ENCODE results near the gene ANO10.

ANO10 gene

DNA sequence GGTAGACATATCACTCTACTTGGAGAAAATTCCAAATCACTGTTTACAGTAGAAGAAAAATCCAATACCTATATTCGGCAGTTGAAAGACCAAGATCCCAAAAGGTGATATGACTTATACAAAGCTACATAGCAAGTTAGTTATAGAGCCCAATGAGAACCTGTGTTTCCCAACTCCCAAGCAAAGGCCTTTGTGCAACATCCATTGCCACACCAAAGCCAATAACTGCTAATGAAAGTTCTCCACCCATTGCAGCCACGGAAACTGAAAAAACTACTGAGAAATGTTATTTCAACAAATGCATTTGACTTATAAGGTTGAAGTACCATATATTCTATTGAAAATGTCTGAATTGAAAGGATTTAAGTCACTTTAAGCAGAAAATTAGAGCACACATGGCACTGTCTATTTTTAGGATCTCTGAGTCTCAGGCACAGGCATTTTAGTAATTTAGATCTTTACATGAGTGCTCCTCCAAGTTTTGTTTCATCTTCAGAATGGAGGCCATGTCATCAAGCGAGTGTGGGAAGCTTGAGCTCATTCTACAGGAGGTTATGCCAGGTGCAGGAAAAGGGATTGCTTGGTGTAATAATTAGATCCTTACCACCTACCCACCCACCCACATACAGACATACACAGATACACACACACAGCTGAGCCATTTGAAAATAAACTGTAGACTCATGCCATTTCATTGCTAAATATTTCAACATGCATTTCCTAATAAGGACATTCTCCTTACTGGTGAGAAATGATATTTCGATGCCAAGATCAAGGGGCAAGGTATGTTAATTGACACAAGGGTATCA lies 19.7 kb upstream of the ANO10 start:
- TF ChIP-seq CREB1 (IDR thresholded peaks at IDR 0.05; ENCODE audit: low read depth) (no peak), EP300 (IDR thresholded peaks at IDR 0.05; ENCODE audit: borderline replicate concordance) (no peak), EGR1 (IDR thresholded peaks at IDR 0.05) (no peak), FOXM1 (IDR thresholded peaks at IDR 0.05; ENCODE audit: borderline replicate concordance, low read depth) (no peak)
- TF ChIP-seq, protein P1, sequence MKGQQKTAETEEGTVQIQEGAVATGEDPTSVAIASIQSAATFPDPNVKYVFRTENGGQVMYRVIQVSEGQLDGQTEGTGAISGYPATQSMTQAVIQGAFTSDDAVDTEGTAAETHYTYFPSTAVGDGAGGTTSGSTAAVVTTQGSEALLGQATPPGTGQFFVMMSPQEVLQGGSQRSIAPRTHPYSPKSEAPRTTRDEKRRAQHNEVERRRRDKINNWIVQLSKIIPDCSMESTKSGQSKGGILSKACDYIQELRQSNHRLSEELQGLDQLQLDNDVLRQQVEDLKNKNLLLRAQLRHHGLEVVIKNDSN (IDR thresholded peaks at IDR 0.05), result no peak

DNA sequence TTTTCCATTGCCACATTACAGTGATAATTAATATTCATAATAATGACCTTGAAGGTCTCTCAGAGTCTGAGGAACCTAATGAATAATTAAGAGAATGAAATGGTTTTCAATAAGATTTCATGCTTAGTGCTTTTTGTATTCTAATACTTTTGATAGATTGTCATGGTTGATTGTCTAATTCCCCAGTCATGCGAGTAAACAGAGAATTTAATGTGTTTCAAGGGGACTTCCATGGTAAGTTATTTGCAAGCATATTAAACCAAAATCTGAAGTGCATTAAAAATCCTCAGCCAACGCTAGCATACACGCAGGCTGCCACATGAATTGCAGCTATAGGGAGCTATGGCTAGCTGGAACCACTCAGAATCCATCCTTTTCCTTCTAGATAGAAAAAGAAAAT lies 18.9 kb upstream of the ANO10 start:
- no peak for TF ChIP-seq EGR1 (IDR thresholded peaks at IDR 0.05)
- no peak for TF ChIP-seq TAF1 (IDR thresholded peaks at IDR 0.05; ENCODE audit: low read depth)
- TF ChIP-seq ZBTB7A (IDR thresholded peaks at IDR 0.05; ENCODE audit: low read depth), result no peak
- TF ChIP-seq YY1 (IDR thresholded peaks at IDR 0.05; ENCODE audit: low read depth), result no peak
- TF ChIP-seq CREB1 (IDR thresholded peaks at IDR 0.05; ENCODE audit: low read depth), result no peak
- no peak for TF ChIP-seq TCF12 (IDR thresholded peaks at IDR 0.05; ENCODE audit: low read depth)
- TF ChIP-seq FOXM1 (IDR thresholded peaks at IDR 0.05; ENCODE audit: borderline replicate concordance, low read depth), result no peak
- TF ChIP-seq NFIC (IDR thresholded peaks at IDR 0.05), result no peak
- no peak for TF ChIP-seq RAD21 (IDR thresholded peaks at IDR 0.05; ENCODE audit: low read depth)
- TF ChIP-seq EP300 (IDR thresholded peaks at IDR 0.05; ENCODE audit: borderline replicate concordance), result no peak
- TF ChIP-seq, protein P1 (IDR thresholded peaks at IDR 0.05), result no peak
- TF ChIP-seq, protein P2, sequence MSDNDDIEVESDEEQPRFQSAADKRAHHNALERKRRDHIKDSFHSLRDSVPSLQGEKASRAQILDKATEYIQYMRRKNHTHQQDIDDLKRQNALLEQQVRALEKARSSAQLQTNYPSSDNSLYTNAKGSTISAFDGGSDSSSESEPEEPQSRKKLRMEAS (IDR thresholded peaks at IDR 0.05), result no peak
- TF ChIP-seq TEAD4 (IDR thresholded peaks at IDR 0.05), result no peak
- TF ChIP-seq, protein P3, sequence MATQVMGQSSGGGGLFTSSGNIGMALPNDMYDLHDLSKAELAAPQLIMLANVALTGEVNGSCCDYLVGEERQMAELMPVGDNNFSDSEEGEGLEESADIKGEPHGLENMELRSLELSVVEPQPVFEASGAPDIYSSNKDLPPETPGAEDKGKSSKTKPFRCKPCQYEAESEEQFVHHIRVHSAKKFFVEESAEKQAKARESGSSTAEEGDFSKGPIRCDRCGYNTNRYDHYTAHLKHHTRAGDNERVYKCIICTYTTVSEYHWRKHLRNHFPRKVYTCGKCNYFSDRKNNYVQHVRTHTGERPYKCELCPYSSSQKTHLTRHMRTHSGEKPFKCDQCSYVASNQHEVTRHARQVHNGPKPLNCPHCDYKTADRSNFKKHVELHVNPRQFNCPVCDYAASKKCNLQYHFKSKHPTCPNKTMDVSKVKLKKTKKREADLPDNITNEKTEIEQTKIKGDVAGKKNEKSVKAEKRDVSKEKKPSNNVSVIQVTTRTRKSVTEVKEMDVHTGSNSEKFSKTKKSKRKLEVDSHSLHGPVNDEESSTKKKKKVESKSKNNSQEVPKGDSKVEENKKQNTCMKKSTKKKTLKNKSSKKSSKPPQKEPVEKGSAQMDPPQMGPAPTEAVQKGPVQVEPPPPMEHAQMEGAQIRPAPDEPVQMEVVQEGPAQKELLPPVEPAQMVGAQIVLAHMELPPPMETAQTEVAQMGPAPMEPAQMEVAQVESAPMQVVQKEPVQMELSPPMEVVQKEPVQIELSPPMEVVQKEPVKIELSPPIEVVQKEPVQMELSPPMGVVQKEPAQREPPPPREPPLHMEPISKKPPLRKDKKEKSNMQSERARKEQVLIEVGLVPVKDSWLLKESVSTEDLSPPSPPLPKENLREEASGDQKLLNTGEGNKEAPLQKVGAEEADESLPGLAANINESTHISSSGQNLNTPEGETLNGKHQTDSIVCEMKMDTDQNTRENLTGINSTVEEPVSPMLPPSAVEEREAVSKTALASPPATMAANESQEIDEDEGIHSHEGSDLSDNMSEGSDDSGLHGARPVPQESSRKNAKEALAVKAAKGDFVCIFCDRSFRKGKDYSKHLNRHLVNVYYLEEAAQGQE (IDR thresholded peaks at IDR 0.05; ENCODE audit: low read depth), result no peak

DNA sequence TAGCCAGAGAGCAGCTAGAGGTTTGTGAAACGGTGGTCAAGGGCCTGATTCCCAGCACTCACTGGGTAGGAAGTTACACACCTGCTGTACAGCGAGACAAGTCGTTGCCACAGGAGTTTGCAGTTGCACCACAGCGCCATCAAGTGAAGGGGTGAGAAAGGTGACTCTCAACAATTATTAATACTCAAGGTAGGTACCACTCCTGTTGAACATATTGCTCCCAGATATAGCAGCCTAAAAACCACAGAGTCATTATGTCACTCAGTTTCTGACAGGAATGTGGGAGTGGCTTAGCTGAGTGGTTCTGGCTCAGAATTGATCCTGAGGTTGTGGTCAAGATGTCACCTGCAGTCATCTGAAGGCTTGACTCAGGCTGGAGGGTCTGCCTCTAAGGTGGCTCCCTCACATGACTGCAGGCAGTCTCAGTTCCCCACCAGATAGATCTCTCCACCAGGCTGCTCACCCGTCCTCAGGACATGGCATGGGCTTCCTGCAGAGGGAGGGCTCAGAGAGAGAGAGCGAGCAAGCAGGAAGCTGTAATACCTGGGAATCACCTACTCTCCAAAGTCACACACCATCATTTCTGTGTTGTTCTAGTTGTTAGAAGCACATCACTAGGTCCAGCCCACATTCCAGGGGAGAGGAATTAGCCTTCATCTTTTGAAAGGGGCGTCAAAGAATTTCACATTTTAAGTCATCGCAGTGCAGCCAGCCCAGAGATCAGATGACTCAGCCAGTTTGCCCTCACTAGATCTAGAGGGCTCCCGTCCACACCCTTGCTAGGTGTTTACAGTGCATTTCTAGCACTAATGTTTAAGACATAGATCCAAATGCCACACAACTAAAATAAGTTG lies 17.0 kb upstream of the ANO10 start:
- TF ChIP-seq ZBTB7A (IDR thresholded peaks at IDR 0.05; ENCODE audit: low read depth) (no peak), RAD21 (IDR thresholded peaks at IDR 0.05; ENCODE audit: low read depth) (peak; percentile 68), TEAD4 (IDR thresholded peaks at IDR 0.05) (peak; percentile 47)

DNA sequence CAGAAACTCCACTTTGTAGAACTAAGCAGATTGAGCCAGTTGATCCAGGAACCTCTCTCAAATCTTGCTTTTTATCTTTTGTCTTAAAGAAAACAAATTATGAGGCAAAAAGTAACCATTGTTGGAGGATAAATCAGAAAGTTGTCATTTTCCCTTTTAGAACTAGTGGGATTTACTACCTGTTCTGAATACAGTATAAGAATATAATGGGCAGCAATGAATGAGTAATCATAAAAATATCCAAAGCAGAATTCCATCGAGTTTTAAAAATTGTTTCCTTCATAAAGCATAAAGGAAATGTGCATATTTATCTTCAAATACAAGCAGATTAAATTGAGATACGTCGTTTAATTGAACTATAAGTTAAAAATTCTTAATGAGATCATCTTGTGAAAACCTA lies 15.9 kb upstream of the ANO10 start:
- TF ChIP-seq RAD21 (IDR thresholded peaks at IDR 0.05; ENCODE audit: low read depth), result no peak
- TF ChIP-seq, protein P3 (IDR thresholded peaks at IDR 0.05; ENCODE audit: low read depth), result no peak

DNA sequence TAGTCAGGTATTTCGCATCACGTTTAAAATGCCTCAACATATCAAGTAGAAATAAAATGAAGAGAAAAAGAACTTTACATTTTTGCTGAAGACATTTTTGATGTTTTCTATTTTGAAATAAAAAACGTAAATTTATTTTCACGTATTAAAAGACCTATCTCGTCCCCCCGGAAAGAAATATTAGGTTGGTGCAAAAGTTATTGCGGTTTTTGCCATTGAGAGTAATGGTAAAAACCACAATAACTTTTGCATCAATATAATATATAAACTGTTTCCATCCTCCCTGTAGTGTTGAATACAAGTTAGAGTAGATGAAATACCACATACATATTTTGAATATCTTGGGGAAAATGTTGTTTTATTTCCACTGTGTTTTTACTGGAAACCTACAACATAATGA lies 11.2 kb upstream of the ANO10 start:
- no peak for TF ChIP-seq FOXM1 (IDR thresholded peaks at IDR 0.05; ENCODE audit: borderline replicate concordance, low read depth)
- TF ChIP-seq, protein P1 (IDR thresholded peaks at IDR 0.05), result no peak
- no peak for TF ChIP-seq EP300 (IDR thresholded peaks at IDR 0.05; ENCODE audit: borderline replicate concordance)
- no peak for TF ChIP-seq EGR1 (IDR thresholded peaks at IDR 0.05)

DNA sequence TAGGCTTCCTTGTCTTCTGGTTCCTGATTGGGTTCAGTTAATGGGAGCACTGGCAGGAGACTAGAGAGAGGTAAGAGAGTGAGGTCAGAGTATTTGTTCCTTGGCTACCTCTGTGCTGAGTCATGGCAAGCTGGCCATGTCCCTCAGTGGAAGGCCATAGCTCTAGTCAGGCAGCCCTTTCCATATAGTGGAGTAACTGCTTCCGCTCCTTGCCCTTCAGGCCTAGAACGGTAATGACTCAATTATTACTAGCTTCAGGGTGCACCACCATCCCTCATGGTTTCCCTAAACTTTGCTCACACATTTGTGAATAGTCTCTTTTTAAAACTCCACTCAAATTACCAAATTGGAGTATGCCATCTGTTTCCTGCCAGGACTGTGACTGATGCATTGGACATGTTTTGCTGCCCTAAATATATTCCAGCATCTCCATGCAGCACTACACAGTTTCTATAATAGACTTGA lies 10.5 kb upstream of the ANO10 start:
- no peak for TF ChIP-seq CEBPB (IDR thresholded peaks at IDR 0.05)
- TF ChIP-seq TCF12 (IDR thresholded peaks at IDR 0.05; ENCODE audit: low read depth), result no peak
